ENCODE data around the gene CHTF18.

DNA sequence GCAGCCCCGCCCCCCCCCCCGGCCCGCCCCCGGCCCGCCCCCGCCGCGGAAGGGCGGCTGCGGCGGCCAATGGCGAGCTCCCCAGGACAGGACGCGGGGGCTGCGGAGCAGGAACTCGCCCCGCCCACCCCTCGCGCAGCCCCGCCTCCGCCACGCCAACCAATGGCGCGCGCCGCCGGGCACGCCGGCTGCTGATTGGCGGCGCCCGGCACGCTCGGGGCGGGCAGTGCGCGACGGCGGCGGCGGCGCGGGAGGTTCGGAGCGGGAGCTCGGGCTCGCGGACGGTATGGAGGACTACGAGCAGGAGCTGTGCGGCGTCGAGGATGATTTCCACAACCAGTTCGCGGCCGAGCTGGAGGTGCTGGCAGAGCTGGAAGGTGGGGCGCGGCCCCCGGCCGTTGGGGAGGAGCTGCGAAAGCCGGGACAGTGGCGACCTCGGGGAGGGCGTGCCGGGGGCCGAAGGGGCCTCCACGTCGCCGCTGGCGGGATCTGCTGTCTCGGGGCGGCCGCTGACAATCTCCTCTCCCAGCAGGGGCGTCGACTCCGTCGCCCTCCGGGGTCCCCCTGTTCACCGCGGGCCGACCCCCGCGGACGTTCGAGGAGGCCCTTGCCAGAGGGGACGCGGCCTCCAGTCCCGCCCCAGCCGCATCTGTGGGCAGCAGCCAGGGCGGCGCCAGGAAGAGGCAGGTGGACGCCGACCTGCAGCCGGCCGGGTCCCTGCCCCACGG lies at the start of gene CHTF18:
- TF ChIP-seq, protein P1, sequence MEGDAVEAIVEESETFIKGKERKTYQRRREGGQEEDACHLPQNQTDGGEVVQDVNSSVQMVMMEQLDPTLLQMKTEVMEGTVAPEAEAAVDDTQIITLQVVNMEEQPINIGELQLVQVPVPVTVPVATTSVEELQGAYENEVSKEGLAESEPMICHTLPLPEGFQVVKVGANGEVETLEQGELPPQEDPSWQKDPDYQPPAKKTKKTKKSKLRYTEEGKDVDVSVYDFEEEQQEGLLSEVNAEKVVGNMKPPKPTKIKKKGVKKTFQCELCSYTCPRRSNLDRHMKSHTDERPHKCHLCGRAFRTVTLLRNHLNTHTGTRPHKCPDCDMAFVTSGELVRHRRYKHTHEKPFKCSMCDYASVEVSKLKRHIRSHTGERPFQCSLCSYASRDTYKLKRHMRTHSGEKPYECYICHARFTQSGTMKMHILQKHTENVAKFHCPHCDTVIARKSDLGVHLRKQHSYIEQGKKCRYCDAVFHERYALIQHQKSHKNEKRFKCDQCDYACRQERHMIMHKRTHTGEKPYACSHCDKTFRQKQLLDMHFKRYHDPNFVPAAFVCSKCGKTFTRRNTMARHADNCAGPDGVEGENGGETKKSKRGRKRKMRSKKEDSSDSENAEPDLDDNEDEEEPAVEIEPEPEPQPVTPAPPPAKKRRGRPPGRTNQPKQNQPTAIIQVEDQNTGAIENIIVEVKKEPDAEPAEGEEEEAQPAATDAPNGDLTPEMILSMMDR (IDR thresholded peaks at IDR 0.05) = no peak
- TF ChIP-seq EP300 (IDR thresholded peaks at IDR 0.05) = no peak
- TF ChIP-seq POLR2A (IDR thresholded peaks at IDR 0.05) = no peak
